Thyroid gland (tissue), 4 donors: ENCODE results near the gene UBE2H.

Experiments
- POLR2A ChIP-seq, 2 donors: fragments of 450-650 bp; IDR thresholded peaks; one replicate each; pipeline ENCODE4 v1.6.1; 2017; ENCODE audit warnings: antibody characterized with exemption in 2 of 2, mild to moderate bottlenecking in 2 of 2, moderate library complexity in 1 of 2
- TF ChIP-seq, protein P1 (sequence below), 6 experiments: fragments of 200-600 bp in 3 of 6; fragments of 450-650 bp in 3 of 6; sonication (generic) in 3 of 6; IDR thresholded peaks; one replicate each; pipeline ENCODE4 v1.5.1; 2016 to 2019; ENCODE audit warnings: antibody characterized with exemption in 6 of 6, mild to moderate bottlenecking in 2 of 6, inconsistent platforms in 1 of 6, moderate library complexity in 1 of 6

DNA sequence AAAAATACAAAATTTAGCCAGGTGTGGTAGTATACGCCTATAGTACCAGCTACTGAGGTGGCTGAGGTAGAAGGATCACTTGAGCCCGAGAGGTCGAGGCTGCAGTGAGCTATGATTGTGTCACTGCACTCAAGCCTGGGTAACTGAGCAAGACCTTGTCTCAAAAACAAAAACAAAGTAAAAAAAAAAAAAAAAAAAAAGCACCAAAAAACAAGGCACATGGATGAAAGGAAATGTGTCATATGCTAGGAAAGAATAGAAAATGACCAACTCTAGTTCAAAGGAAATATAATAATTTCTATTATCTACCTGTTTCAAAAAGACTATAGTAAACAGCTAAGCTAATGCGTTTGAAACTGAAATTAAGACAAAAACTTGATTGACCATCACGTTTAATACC lies 33.8 kb downstream of the UBE2H start:
- TF ChIP-seq POLR2A (IDR thresholded peaks at IDR 0.05) = no peak
- TF ChIP-seq, protein P1, sequence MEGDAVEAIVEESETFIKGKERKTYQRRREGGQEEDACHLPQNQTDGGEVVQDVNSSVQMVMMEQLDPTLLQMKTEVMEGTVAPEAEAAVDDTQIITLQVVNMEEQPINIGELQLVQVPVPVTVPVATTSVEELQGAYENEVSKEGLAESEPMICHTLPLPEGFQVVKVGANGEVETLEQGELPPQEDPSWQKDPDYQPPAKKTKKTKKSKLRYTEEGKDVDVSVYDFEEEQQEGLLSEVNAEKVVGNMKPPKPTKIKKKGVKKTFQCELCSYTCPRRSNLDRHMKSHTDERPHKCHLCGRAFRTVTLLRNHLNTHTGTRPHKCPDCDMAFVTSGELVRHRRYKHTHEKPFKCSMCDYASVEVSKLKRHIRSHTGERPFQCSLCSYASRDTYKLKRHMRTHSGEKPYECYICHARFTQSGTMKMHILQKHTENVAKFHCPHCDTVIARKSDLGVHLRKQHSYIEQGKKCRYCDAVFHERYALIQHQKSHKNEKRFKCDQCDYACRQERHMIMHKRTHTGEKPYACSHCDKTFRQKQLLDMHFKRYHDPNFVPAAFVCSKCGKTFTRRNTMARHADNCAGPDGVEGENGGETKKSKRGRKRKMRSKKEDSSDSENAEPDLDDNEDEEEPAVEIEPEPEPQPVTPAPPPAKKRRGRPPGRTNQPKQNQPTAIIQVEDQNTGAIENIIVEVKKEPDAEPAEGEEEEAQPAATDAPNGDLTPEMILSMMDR (IDR thresholded peaks at IDR 0.05) = no peak
